KMS-11 (cell line): Measurements from ENCODE around the gene PBRM1.

Source experiments
- H2AFZ ChIP-seq: fragments of 200-600 bp; sonication (generic); 2 replicates; pipeline ENCODE4 v1.6.1; 2016; ENCODE audit warnings: antibody characterized with exemption, mixed run types, low read depth
- H3K27ac ChIP-seq: fragments of 200-600 bp; sonication (generic); 2 replicates; pipeline ENCODE4 v1.6.1; 2016; ENCODE audit warnings: mild to moderate bottlenecking, mixed run types
- H3K27me3 ChIP-seq: fragments of 200-600 bp; sonication (generic); 2 replicates; pipeline ENCODE4 v1.6.1; 2017; ENCODE audit warnings: mild to moderate bottlenecking, low read depth, mixed run types, moderate library complexity; ENCODE audit not compliant: insufficient read depth
- H3K36me3 ChIP-seq: fragments of 200-600 bp; sonication (generic); 2 replicates; pipeline ENCODE4 v1.6.1; 2017; ENCODE audit warnings: mild to moderate bottlenecking, mixed run types; ENCODE audit not compliant: insufficient read depth
- H3K4me1 ChIP-seq: fragments of 200-600 bp; sonication (generic); 2 replicates; pipeline ENCODE4 v1.6.1; 2016; ENCODE audit warnings: mild to moderate bottlenecking, low read depth, mixed run types; ENCODE audit not compliant: poor library complexity, severe bottlenecking
- H3K4me2 ChIP-seq: fragments of 200-600 bp; sonication (generic); 2 replicates; pipeline ENCODE4 v1.7.0; 2016; ENCODE audit warnings: mild to moderate bottlenecking, mixed run types
- H3K4me3 ChIP-seq: fragments of 200-600 bp; sonication (generic); IDR thresholded peaks from 2 replicates; pipeline ENCODE4 v1.6.1; 2017; ENCODE audit warnings: low read depth, low read length, mixed read lengths; ENCODE audit not compliant: insufficient read depth
- H3K79me2 ChIP-seq: fragments of 200-600 bp; sonication (generic); 2 replicates; pipeline ENCODE4 v1.6.1; 2016; ENCODE audit warnings: low read depth, mixed run types; ENCODE audit not compliant: insufficient read depth
- H3K9ac ChIP-seq: fragments of 200-600 bp; sonication (generic); 2 replicates; pipeline ENCODE4 v1.6.1; 2016; ENCODE audit warnings: mild to moderate bottlenecking, mixed run types
- H4K20me1 ChIP-seq: fragments of 200-600 bp; sonication (generic); 2 replicates; pipeline ENCODE4 v1.6.1; 2016; ENCODE audit warnings: mild to moderate bottlenecking, mixed run types; ENCODE audit not compliant: insufficient read depth
- CTCF ChIP-seq: fragments of 200-600 bp; sonication (generic); conservative IDR thresholded peaks from 2 replicates; pipeline ENCODE4 v1.6.1; 2017; ENCODE audit warnings: low read depth, mild to moderate bottlenecking, antibody characterized with exemption, low read length, moderate library complexity, mixed read lengths

PBRM1 gene

GRCh38 chr3:52651592-52651991 lies 34.1 kb downstream of the PBRM1 start:
- H3K9ac ChIP-seq = no peak overlapping the region
- no peak overlapping the region for H3K4me3 ChIP-seq
- no peaks in the 10 kb centered on the region for H3K79me2 ChIP-seq
- H3K4me1 ChIP-seq = peaks cover 9% of the 10 kb centered on the region
- H2AFZ ChIP-seq = no peak overlapping the region
- H3K27me3 ChIP-seq = no peaks in the 10 kb centered on the region
- TF ChIP-seq CTCF = no peak
- H3K27ac ChIP-seq = no peak overlapping the region
- H3K36me3 ChIP-seq = no peaks in the 10 kb centered on the region
- no peaks in the 10 kb centered on the region for H4K20me1 ChIP-seq
- no peak overlapping the region for H3K4me2 ChIP-seq

GRCh38 chr3:52650439-52650838 lies 35.3 kb downstream of the PBRM1 start:
- Histone ChIP-seq H4K20me1 (no peaks in the 10 kb centered on the region), H2AFZ (no peak overlapping the region), H3K9ac (no peak overlapping the region), H3K79me2 (no peaks in the 10 kb centered on the region), H3K4me2 (no peak overlapping the region), H3K27me3 (no peaks in the 10 kb centered on the region), H3K36me3 (no peaks in the 10 kb centered on the region), H3K4me3 (no peak overlapping the region), H3K27ac (no peak overlapping the region), H3K4me1 (no peaks in the 10 kb centered on the region)
- no peak for TF ChIP-seq CTCF

- no peak overlapping the region for H3K27ac ChIP-seq
Measured at GRCh38 chr3:52649461-52650210, 36.1 kb downstream of the PBRM1 start.

GRCh38 chr3:52645549-52645948 lies 40.2 kb downstream of the PBRM1 start:
- Histone ChIP-seq H3K27me3 (no peaks in the 10 kb centered on the region), H3K36me3 (no peaks in the 10 kb centered on the region), H3K27ac (no peak overlapping the region), H3K9ac (no peak overlapping the region), H3K79me2 (no peaks in the 10 kb centered on the region), H4K20me1 (no peaks in the 10 kb centered on the region), H3K4me2 (no peak overlapping the region), H3K4me1 (no peaks in the 10 kb centered on the region), H2AFZ (no peak overlapping the region), H3K4me3 (no peak overlapping the region)
- no peak for TF ChIP-seq CTCF

More at GRCh38 chr3:52649461-52650210, 36.1 kb downstream of the PBRM1 start:
- Histone ChIP-seq H2AFZ (no peak overlapping the region), H3K27me3 (no peaks in the 10 kb centered on the region), H3K79me2 (no peaks in the 10 kb centered on the region), H3K9ac (no peak overlapping the region), H4K20me1 (no peaks in the 10 kb centered on the region), H3K4me3 (no peak overlapping the region), H3K4me1 (no peaks in the 10 kb centered on the region), H3K4me2 (no peak overlapping the region), H3K36me3 (no peaks in the 10 kb centered on the region)
- TF ChIP-seq CTCF = no peak
